Osteocyte (in vitro differentiated cells): ENCODE results near the gene MAML2. TPM values are rescaled to one million over a fixed set of nuclear protein-coding genes. Genes with fewer than 3 reads are reported as not detected.

Experiments
- DNase-seq: peaks from one replicate; pipeline ENCODE4 v3.0.0; 2021; ENCODE audit warnings: mixed read lengths; ENCODE audit not compliant: unreplicated experiment; ENCODE audit errors: extremely low spot score
- H3K27ac Mint-ChIP-seq: one replicate; pipeline ENCODE4 v1.8.0; 2021; ENCODE audit warnings: mild to moderate bottlenecking, mixed read lengths; ENCODE audit not compliant: unreplicated experiment
- H3K27me3 Mint-ChIP-seq: one replicate; pipeline ENCODE4 v1.8.0; 2021; ENCODE audit warnings: mixed read lengths; ENCODE audit not compliant: unreplicated experiment
- H3K36me3 Mint-ChIP-seq: one replicate; pipeline ENCODE4 v1.8.0; 2021; ENCODE audit warnings: mixed read lengths; ENCODE audit not compliant: unreplicated experiment
- H3K4me1 Mint-ChIP-seq: one replicate; pipeline ENCODE4 v1.8.0; 2021; ENCODE audit warnings: mixed read lengths; ENCODE audit not compliant: unreplicated experiment
- H3K4me3 Mint-ChIP-seq: one replicate; pipeline ENCODE4 v1.8.0; 2021; ENCODE audit warnings: mild to moderate bottlenecking, moderate library complexity, mixed read lengths; ENCODE audit not compliant: unreplicated experiment
- H3K9me3 Mint-ChIP-seq: one replicate; pipeline ENCODE4 v1.8.0; 2021; ENCODE audit warnings: mixed read lengths; ENCODE audit not compliant: unreplicated experiment
- total RNA-seq: library from RNA; stranded (reverse); gene quantifications from 2 replicates; pipeline ENCODE4 v1.2.1, GENCODE V29; 2021
- TF ChIP-seq, protein P1 (sequence below): fragments of 200-600 bp; sonication (generic); IDR thresholded peaks from 2 replicates; pipeline ENCODE4 v1.5.0; 2021; ENCODE audit warnings: antibody characterized with exemption, mild to moderate bottlenecking, moderate library complexity

The MAML2 gene
- total RNA-seq, 1 donor from 2014 or later = 29.3 TPM

GRCh38 chr11:96223083-96223482 lies 119.9 kb downstream of the MAML2 start:
- TF ChIP-seq, protein P1, sequence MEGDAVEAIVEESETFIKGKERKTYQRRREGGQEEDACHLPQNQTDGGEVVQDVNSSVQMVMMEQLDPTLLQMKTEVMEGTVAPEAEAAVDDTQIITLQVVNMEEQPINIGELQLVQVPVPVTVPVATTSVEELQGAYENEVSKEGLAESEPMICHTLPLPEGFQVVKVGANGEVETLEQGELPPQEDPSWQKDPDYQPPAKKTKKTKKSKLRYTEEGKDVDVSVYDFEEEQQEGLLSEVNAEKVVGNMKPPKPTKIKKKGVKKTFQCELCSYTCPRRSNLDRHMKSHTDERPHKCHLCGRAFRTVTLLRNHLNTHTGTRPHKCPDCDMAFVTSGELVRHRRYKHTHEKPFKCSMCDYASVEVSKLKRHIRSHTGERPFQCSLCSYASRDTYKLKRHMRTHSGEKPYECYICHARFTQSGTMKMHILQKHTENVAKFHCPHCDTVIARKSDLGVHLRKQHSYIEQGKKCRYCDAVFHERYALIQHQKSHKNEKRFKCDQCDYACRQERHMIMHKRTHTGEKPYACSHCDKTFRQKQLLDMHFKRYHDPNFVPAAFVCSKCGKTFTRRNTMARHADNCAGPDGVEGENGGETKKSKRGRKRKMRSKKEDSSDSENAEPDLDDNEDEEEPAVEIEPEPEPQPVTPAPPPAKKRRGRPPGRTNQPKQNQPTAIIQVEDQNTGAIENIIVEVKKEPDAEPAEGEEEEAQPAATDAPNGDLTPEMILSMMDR = no peak
- peaks cover 10% of the 10 kb centered on the region for H3K36me3 Mint-ChIP-seq
- H3K27me3 Mint-ChIP-seq = no peaks in the 10 kb centered on the region
- H3K27ac Mint-ChIP-seq = no peak overlapping the region
- no peaks in the 10 kb centered on the region for H3K9me3 Mint-ChIP-seq
- H3K4me1 Mint-ChIP-seq = peaks cover 64% of the 10 kb centered on the region
- no peak overlapping the region for H3K4me3 Mint-ChIP-seq
- DNase-seq = no peak

GRCh38 chr11:96222102-96222501 lies 120.9 kb downstream of the MAML2 start:
- no peaks in the 10 kb centered on the region for H3K9me3 Mint-ChIP-seq
- peaks cover 10% of the 10 kb centered on the region for H3K36me3 Mint-ChIP-seq
- DNase-seq = no peak
- peak overlapping the region; percentile 38 for H3K27ac Mint-ChIP-seq
- no peak overlapping the region for H3K4me3 Mint-ChIP-seq
- TF ChIP-seq, protein P1 = no peak
- H3K4me1 Mint-ChIP-seq = peaks cover 63% of the 10 kb centered on the region
- H3K27me3 Mint-ChIP-seq = no peaks in the 10 kb centered on the region

GRCh38 chr11:96221244-96222070 lies 121.5 kb downstream of the MAML2 start:
- peak overlapping the region; percentile 38 for H3K27ac Mint-ChIP-seq
- TF ChIP-seq, protein P1 = no peak
- no peak overlapping the region for H3K4me3 Mint-ChIP-seq
- no peaks in the 10 kb centered on the region for H3K9me3 Mint-ChIP-seq
- H3K36me3 Mint-ChIP-seq = peaks cover 10% of the 10 kb centered on the region
- peaks cover 62% of the 10 kb centered on the region for H3K4me1 Mint-ChIP-seq
- H3K27me3 Mint-ChIP-seq = no peaks in the 10 kb centered on the region
- no peak for DNase-seq

- Mint-ChIP-seq H3K9me3 (no peaks in the 10 kb centered on the region), H3K36me3 (peaks cover 9% of the 10 kb centered on the region), H3K4me3 (no peak overlapping the region), H3K27ac (peak overlapping the region; percentile 85), H3K27me3 (no peaks in the 10 kb centered on the region), H3K4me1 (peaks cover 69% of the 10 kb centered on the region)
- DNase-seq = no peak
- TF ChIP-seq, protein P1 = no peak
Observed at GRCh38 chr11:96219981-96220623, 122.9 kb downstream of the MAML2 start.

DNA sequence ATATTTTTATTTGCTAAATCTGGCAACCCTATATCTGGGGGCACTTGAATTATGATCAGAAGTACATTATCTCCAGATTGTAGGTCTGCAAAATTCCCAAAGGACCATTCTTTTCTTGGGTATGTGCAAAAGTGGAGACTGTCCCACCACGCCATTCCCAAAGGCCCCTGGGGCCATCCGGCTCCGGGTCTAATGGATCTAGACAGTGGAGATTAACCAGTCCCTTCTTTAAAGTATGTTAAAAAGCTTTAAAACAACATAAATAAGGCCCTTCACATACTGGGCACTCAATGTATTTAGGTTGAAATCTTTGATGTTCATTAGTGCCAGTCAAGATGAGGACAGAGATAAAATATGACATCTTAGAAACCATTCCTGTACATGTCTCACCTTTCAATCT lies 124.1 kb downstream of the MAML2 start:
- Mint-ChIP-seq H3K27me3 (no peaks in the 10 kb centered on the region), H3K4me1 (peaks cover 71% of the 10 kb centered on the region), H3K9me3 (no peaks in the 10 kb centered on the region), H3K4me3 (no peak overlapping the region), H3K36me3 (peaks cover 7% of the 10 kb centered on the region), H3K27ac (no peak overlapping the region)
- TF ChIP-seq, protein P1 = no peak
- no peak for DNase-seq
